LoVo (cell line): Measurements from ENCODE around the gene MRPL46.

ENCODE experiments used
- DNase-seq: peaks from one replicate; pipeline ENCODE4 v3.0.0-alpha.2; 2016; ENCODE audit warnings: low spot score

The MRPL46 gene

DNA sequence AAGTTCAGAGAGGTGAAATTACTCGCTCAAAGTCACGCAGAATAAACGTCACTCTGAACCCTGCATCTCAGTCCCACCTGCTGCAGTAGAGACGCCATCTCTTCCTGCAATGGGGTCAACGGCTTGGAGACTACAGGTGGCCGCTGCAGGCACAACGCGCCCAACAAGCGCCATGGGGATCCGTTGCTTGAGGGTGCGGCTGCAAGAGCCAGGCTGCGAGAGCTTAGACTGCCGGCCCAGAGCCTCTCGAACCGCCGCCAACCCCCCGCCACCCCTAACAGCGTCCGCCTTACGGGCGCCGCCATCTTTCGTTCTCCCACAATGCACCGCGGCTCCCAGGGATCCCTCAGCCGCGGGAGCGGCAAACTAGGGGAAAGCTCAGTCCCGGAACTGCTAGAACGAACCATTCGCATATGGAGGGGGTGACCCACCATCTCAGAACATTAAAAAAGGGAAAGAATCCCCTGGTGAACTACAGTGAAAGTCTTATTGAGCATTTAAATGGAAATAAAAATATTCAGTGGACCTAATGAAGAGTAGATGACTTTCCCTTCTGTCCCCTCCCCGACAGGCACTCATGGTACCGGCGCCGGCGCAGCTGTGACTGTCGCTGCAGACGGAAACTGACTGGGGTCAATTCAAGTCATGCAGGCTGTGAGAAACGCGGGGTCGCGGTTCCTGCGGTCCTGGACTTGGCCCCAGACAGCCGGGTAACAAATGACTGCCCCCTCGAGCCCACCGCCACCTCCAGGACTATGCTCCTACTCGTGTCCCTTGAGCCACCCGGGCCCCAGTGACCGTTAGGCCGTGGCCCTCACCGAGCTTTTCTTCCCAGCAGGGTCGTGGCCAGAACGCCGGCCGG lies at the start of gene MRPL46, which contains the start of gene MRPS11:
Gene MRPL46, minus strand, starts transcription at position 316 of the 862 bp plus-strand sequence. Its CDS starts 11 bp downstream, at position 305.
Gene MRPS11, plus strand, starts transcription at position 636 of the 862 bp plus-strand sequence. Its CDS starts 10 bp downstream, at position 646.
- peak; percentile 94 for DNase-seq

DNA sequence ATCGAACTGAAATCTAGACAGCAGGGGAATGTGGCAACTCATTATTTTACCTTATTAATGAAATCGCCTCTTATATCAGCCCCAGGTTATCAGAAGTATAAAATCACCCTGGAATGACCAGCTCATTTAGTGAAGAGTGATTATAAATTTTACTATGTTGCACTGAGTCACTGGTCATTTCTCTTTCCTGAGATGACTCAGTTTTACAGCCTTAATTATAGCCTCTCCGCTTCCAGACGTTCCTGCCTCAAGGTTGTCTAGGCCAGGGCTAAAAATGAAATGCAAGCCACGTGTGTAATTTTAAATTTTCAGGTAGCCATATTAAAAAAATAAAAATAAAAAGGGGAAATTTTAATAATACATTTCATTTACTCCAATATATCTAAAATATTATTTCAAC lies 46.0 kb upstream of the MRPL46 start:
- peak; percentile 70 for DNase-seq

DNA sequence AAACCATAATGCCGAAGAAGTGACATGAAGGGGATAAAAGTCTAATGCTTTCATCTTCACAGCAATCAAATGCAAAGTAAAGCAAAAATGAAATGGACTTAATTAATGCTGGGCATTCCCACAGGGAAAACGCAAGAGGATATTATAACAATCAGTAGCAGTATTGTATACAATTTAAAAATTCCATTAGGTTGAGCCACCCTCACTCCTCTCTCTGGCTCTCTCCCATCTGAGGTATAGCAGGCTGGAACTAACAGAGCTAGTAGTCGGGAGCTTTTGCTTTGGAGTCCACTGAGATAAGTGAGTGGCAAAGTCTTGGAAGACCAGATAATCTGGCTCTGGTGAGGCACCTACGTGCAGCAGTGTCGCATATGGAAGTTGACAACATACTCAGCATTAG lies 45.4 kb upstream of the MRPL46 start:
- DNase-seq = no peak

DNA sequence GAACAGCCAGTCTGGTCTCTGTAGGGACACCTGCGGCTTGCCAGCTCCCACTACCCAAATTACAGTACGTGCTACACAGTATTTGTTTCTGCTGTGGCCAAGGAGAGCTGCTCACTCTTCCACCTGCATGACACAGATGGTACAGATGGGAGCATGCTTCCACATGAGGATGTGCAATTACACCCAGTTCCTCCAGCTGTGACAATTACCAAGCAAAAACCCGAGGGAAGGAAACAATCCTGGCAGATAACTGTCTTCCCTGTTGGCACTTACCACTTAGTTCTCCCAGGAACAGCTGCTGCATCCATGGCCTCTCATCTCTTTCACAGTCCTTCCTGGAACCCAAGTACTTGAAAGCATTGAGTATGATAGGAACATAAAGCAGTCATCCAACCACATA lies 44.9 kb upstream of the MRPL46 start:
- no peak for DNase-seq

DNA sequence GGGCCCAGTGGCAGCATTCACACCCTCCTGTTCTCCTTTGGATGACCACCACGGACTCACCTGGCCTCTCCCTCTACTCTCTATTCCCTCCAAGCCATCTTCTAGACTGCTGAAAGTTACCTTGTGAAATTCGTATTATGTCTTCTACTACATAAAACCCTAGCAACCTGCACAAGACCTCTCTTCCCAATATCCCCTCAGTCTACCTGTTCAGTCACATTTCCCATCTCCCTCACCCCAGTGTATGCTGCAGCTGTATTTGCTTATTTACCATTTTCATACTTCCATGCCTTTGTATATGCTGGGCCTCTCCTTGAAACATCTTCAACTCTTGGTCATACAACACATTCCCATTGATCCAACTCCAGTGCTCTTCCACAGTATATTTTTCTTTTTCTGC lies 44.0 kb upstream of the MRPL46 start:
- no peak for DNase-seq

DNA sequence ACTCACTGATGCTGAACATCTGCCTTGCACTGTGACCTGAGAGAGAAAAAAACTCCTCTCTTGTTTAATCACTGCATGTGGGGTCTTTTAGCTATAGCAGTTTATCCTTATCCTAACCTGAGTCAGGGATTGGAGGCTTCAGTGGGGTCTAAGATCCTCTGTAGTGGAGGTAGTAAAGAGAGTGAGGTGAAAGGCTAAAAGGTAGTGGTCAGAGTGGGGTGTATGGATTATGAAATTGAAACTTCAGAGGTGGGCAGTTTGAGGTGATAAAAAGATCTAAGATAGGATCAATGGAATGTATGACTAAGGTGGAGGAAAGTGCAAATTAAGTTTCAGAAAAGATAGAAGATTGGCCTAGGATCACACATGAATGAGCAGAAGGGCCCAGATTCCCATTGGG lies 42.8 kb upstream of the MRPL46 start:
- no peak for DNase-seq

DNA sequence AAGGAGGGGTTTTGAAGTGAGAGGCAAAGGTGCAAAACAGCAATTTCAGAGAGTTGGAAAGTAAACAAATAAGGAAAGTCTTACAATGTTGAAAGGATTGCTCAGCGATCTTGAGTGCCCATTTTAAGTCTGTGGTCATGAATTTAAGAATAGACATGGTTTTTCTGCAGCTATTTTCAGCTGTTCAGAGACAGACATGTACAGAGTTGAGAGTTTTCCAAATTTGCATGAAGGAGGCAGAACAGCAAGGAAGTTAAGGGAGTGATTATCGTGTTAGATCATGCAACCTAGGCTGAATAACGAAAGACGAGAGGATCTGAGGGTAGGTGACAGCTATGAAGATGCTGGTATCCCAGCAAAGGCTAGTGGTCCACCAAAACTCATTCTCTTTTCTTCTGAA lies 42.1 kb upstream of the MRPL46 start:
- no peak for DNase-seq

DNA sequence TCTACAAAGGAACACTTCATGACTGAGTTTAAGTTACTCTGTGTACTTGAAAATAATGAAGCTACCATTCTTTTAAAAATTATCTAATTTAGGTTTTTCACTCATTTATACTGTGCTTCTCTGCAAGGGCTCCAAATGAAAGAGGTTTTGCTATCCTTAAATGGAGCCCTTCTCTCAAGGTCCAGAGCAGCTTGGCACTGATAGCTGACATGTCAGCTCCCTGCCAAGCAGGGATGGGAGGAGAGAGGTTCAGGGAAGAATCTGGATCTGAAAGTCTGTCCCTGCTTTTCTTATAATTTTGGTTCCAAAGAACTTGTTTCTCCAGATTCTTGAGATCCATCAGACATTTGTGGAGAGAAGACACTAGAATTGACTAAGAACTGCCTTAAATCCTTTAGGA lies 39.4 kb upstream of the MRPL46 start:
- DNase-seq = no peak

DNA sequence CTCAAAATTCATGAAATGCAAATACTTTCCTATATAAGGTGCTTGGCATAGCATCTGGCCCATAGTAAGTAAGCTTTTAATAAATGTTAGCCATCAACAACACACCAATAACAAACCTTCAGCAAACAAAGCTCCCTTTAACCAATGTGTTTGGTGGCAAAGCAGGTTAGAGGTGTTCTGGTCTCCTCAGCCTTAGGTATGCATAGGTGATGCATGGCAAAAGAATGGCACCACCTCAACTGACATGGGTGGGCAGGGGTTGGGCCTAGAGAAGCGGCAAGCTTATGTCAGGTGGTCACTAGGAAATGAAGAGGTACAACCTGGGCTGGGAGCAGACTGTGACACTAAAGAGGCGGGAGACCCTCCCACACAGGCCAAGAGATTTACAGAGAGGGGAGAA lies 38.5 kb upstream of the MRPL46 start:
- no peak for DNase-seq

DNA sequence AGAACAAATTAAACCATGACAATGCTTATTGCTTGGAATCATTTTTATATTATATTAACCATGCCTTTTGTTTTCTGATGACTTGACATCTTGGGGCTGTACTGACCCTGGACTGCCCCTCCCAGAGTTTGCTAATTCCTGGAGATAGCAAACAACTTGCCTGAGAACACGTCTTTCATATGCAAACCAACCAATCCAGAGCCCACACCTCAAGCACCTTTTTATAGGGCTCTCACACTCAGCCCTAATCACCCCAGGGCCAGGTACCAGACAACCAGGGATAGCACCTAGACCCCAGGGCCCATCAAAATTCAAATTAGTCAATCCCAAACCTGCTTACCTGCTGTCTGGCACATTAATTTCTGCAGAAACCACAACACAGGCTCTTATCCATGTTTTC lies 37.3 kb upstream of the MRPL46 start:
- DNase-seq = no peak

DNA sequence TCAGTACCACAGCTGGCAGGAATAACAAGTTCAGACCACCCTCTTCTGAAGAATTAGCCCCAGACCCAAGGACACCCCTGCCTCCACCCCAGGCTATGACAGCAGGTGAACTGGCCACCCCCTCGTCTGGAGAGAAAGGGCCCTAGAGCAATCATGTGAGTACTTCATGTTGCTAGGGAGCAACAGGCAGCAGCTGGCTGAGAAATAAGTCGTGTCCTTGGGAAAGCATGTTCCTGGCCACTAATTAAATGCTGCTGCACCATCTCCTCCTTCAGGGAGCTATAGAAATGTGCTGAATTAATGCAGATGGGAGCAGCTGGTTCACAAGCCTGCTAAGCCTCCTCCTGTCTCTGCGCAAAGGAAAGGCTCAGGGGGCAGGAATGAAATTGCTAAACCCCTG lies 31.8 kb upstream of the MRPL46 start:
- no peak for DNase-seq

DNA sequence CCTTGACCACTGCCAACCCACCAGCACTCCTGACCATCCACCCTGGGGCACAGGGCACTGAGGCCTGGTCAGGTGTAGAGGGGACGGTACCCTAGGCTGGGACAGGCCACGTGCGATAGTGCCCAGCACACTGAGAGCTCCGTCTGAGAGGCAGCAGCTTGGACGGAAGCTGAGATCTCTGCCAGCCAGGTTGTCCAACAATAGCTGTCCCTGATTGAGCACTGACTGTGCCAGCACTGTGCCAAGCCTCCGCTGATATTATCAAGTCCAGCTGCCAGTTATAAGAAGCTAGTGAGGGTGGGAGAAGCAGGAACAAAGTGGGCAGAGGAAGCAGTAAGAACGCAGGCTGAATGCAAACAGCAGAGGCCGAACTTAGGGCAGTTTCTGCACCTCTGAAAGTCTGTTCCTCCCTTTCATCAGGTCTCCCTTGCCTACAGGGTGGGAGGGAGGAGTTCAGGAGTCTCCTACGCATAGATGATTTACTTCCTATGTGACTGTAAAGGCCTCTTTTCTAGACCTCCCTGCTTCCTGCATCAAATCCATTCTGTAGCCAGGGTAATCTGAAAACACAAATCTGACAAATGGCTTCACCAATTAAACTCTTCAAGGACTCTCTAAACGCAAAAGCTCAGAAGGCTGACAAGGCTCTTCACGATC lies 30.0 kb upstream of the MRPL46 start:
- no peak for DNase-seq

DNA sequence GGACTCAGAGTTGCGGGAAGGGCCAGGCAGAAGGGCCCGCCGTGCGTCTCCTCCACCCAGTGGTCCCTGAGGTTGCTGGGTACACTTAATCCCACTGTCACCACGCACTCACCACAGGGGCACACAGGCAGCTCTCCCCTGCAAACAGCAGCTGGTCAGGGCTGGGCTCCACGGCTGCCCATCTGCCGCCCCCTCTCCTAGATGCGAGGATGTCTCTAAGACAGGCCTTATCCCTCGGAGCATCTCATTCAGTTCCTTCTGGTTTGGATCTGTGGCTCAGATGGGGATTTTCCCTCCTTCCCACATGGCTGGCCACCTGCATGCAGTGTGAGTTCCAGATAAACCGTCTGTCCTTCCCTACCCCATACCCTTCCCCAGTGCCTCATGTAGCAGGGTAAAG lies 26.7 kb upstream of the MRPL46 start:
- DNase-seq = no peak

DNA sequence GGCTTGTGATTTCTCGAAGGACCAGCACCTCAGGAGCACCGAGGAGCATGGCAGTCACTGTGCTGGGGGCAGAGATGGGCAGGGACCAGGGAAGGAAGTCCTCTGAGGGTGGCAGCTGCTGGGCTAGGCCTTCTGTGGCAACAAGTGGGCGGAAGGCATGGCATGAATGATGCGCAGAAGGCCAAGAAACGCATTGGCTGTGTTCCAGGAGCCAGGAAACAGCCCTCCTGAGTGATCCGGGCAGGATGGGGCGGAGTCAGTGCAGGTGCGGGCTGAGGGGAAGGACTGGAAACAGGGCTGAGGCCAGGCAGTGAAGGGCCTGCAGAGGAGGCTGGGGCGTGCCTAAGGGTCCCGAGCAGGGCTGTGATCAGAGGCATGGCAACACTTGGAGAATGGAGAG lies 24.0 kb upstream of the MRPL46 start:
- no peak for DNase-seq

DNA sequence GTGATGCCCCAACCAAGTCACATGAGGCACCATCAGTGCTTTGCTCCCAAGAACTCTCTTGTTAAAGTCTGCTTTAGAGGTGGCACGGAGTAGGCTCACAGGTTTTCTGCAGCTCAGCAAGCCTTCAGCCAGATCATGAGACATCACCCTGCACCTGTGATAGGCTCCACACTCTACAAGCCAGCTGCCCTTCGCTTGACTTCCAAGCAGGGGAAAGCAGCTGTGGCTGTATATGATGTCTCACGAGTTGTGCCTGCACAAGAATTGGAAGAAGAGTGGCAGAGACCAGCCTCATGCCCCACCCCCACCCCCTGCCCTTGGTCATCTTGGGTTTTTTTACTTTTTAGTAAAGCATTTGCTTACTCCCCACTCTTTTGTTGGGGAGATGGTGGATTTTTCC lies 22.8 kb upstream of the MRPL46 start:
- no peak for DNase-seq

DNA sequence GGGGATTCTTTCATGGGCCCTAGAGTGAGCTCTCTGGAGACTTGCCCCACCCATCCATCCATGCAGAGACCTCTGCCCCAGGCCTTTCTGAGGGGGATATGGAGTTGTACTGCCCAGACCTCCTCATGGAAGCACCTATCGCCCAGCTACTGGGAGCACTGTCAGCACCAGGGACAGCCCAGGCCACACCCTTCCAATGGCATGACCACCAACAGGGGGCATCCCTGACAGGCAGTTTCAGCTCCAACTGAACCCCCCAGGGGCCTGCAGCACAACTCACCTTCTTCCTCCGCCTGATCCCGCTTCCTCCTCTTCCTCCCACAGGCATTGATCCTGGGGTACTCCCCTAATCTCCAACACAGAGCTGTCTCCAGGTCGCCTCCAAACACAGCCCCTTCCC lies 22.1 kb upstream of the MRPL46 start:
- no peak for DNase-seq

DNA sequence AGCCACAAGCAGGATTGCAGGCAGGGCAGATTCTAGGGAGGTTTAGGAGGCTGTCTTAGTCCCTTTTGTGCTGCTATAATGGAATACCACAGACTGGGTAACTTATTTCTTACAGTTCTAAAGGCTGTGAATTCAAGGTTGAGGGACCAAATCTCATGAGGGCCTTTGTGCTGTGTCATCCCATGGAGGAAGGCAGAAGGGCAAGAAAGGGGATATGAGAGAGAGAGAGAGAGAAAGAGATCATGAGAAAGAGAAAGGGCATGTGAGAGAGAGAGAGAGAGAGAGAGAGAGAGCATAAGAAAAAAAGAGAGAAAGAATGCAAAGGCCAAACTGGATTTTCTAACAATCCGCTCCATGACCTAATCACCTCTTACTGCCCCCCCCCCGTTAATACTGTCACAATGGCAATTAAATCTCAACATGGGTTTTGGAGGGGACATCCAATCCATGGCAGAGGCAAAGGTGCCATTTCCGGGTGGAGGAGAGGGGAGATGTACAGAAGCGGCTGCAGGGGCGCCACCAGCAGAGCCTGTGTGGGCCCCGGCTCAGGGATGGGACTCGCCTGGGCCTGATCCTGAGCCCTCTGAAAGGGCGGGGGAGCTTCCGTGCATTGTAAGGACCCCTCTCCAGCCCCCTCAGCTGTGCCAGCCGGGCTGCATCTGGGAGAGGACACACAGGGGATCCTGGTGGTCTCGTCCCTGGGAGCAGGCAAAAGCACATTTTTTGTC lies 20.8 kb upstream of the MRPL46 start:
- no peak for DNase-seq

DNA sequence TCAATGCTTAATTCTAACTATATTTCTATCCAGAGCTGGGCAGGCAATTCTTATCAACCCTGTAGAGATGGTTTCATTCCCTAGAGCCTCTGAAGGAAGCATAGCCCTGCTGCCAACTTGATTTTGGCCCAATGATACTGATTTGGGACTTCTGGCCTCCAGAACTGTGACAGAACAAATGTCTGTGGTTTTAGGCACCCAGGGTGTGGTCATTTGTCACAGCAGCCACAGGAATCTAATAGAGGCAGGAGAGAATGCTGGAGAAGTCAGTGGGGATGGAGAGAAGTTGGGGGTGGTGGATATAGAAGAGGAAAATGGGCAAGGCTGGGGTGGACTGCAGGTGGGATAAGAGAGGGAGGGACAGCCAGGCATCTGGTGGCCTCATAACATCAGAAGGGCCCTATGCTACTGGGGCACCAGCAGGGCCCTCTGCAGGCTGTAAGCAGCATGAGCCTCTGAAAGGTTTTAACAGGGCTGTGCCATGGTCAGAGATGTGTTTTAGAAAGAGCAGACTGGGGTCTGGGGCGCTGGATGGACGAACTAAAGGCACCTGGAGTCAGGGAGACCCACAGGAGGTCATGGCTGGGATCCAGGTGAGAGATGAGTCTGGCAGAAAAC lies 20.1 kb upstream of the MRPL46 start:
- no peak for DNase-seq

DNA sequence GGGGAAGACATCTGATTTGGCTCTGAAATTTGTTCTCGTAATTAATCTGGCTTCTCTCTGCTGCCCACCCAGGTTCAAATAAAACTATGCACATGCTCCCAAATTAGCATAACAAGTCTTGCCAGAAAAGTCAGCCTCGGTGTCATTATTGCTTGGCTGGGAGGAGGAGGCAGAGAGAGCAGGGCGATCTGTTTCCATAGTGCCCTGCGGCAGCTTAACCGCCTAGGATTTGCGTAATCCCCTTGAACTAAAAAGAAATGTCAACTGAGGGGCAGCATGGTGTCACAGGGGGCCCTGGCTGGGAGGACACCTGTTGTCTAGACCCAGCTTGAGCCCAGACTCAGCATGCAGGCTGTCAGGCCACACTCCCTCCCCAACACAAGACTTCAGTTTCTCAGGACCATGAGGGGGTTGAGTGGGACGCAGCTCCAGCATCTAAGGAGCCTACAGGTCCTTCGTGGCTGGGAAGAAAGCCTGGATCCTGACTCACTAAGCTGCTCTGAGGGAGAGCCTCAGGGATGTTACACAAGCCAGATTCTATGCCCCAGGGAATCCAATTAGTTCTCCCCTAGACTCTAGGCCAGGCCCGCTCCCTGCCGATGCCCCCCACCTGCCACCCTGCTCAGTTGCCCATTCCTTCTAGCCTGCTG lies 17.6 kb upstream of the MRPL46 start:
- no peak for DNase-seq

DNA sequence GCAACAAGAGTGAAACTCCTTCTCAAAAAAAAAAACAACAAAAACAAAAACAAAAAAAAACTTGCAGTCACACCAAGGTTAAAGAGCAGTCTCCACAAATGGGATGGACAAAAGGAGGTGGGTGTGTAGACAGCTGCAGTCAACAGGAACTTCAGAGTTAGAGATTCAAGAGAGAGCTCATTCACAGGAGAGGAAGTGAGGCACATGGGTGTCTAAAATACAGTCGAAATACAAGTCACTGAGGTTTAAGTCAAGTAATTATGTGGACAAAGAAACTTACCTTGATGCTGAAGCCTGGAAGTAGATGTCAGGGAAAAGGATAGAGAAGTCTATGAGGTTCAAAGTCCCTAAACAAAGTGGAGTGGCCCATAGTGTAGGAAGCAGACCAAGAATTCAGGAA lies 15.1 kb upstream of the MRPL46 start:
- no peak for DNase-seq

DNA sequence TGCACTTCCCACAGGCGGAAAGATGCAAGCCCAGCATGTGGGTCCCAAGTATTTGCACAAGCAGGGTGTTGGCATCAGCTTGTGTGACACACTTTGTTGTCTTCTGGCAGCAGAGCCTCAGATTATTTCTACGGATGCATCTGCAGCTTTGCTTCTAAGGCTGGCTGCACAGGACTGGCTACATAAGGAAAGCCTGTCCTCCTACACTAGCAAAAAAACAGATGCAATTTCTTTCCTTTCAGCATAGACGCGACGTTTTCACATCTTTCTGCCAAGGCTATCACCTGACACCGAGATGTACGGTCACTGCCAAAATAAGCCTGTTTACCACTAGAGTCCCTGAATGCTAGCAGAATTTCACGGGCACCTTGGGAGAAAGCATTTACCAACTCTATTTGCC lies 13.8 kb upstream of the MRPL46 start:
- no peak for DNase-seq

DNA sequence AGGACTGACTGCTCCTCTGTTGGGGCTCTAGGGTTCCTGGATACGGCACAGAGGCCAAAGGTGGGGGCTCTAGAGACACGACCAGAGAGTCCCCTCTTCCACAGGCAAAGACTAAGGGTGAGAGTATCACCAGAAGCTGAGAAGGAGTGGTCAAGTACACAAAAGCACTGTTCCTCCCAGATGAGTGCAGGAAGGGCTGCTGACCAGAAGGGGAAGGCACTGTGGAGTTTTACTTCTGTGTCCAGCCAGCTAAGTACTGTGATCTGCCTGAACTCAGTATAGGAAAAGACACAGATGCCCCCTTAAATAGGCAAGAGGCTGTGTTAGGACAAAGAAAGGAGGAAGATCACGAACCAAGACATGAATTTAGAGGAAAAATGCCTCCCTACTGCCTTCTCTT lies 12.0 kb upstream of the MRPL46 start:
- no peak for DNase-seq
